ENCODE data around the gene MRPL52. TPM values are rescaled to one million over a fixed set of nuclear protein-coding genes. Genes with fewer than 3 reads are reported as not detected.

MRPL52 gene
- total RNA-seq, 1 donor: 82.5 TPM

GRCh38 chr14:22878271-22879246 is 48.9 kb downstream of the MRPL52 start:
- no peak overlapping the region for H3K4me3 ChIP-seq (ENCODE audit: low read depth, low read length)
- no peak for TF ChIP-seq CTCF (IDR thresholded peaks at IDR 0.05; ENCODE audit: insufficient read depth, low read depth, low read length)
- DNase-seq (ENCODE audit: low read depth): no peak

DNA sequence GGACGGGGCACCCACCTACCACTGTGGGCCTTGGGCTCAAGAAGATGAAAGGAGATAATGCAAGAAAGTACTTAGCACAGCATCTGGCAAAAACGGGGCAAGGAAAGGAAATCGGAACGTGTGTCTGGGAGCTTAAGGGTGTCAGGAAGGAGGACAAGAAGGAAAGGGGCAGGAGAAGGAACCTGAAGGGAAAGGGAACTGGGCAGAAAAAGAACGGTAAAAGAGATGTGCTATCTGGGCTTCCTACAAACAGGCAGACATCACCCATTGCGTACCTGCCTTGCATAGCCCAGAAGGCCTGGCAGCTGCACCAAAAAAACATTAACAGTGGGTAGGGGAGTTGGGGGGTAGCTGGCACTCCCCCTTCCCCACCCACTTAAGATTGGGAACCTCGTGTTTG is 52.4 kb downstream of the MRPL52 start:
- DNase-seq (ENCODE audit: low read depth): no peak
- TF ChIP-seq CTCF (IDR thresholded peaks at IDR 0.05; ENCODE audit: insufficient read depth, low read depth, low read length): no peak
- H3K4me3 ChIP-seq (ENCODE audit: low read depth, low read length): no peak overlapping the region

- peak; percentile 37 for DNase-seq (ENCODE audit: low read depth)
- no peak overlapping the region for H3K4me3 ChIP-seq (ENCODE audit: low read depth, low read length)
- no peak for TF ChIP-seq CTCF (IDR thresholded peaks at IDR 0.05; ENCODE audit: insufficient read depth, low read depth, low read length)
These were observed 53.0 kb downstream of the MRPL52 start for GRCh38 chr14:22882529-22883172.

DNA sequence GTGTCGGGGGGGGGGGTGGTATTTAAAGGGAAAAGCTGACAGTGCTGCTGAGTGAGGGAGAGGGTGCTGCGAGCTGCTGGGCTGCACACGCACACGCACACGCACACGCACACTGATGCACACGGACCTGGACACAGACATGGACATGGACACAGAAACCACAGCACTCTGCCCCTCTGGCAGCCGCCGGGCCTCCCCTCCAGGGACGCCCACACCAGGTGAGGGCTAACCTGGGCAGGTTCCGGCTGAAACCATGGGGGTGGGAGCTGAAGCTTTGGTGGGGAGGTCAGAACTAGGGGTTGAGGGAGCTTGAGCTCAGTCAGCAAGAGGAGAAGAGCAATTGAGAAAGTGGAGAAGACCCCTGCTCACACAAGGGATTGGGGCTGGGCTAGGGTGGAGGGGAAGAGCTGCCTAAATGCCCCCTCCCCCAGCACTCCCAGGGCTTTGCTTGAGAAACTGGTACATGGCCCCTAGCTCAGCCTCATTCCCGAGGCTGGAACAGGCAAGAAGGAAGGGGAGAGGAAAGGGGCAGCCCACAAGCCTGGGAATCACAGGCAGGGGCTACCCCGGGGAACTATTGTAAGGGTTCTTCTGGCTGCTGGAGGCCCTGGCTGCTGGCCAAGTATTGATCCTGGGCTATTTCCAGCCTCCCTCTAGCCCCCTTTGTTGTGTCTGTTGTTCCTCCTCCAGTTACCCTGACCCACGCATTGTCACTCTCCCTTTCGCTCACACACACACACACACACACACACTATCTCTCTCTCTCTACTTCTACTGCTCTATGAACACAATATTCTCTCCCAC is 53.7 kb downstream of the MRPL52 start, which contains the start of gene REM2:
REM2 (plus strand) TSS at position 50 of the 804 bp plus-strand sequence; CDS start at position 116, 66 bp downstream.
- TF ChIP-seq CTCF (IDR thresholded peaks at IDR 0.05; ENCODE audit: insufficient read depth, low read depth, low read length): no peak
- no peak for DNase-seq (ENCODE audit: low read depth)
- no peak within 1 kb of the TSS for H3K4me3 ChIP-seq (ENCODE audit: low read depth, low read length)

DNA sequence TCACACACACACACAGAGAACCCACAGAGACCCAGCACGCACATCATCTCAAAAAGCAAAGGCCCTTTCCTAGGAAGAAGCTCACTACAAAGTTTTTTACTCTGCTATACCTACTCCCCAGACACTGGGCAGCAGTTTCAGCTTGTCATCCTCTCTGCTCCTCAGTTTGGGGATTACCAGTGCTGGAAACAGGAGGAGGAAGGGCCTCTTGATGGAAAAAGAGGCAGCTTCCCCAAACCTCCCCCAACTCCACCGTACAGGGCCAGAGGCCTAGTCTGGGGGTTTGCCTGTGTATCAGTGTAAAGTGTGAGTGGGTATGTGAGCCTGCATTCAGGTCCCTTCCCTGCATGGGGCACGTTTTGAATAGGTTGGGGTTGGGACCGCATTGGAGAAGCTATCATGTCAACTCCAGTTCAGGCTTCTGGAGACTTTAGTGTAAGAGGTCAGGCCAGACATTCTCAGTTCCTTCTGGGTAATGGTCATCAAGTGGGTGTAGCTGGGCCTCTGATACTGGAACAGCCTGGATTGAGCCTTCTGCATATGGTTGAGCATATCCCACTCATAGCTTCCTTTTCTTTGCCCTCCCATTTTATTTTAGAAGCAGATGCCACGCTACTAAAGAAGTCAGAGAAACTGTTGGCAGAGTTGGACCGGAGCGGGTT is 54.5 kb downstream of the MRPL52 start:
- no peak for TF ChIP-seq CTCF (IDR thresholded peaks at IDR 0.05; ENCODE audit: insufficient read depth, low read depth, low read length)
- no peak overlapping the region for H3K4me3 ChIP-seq (ENCODE audit: low read depth, low read length)
- no peak for DNase-seq (ENCODE audit: low read depth)

Small RNAs within 50 kb of the gene (small RNA-seq; reads per million reads assigned to genes)
- gene RF00019: not detected

Other genes with a start within 250 kb of the MRPL52 start
- 318 and 369 TPM in 2 replicates for gene DAD1, start 240.7 kb upstream of the MRPL52 start, total RNA-seq
- gene ABHD4, start 231.6 kb upstream of the MRPL52 start, total RNA-seq: 13.4 and 32.2 TPM in 2 replicates
- not detected in 2 replicates for gene OR6J1, start 185.5 kb upstream of the MRPL52 start, total RNA-seq
- gene OXA1L, start 63.2 kb upstream of the MRPL52 start, total RNA-seq: 37.6 and 45.7 TPM in 2 replicates
- 3.9 and 5.5 TPM in 2 replicates for gene SLC7A7, start 14.5 kb upstream of the MRPL52 start, total RNA-seq
- gene MMP14, start 6.7 kb downstream of the MRPL52 start, total RNA-seq: 188 and 327 TPM in 2 replicates
- gene LRP10, start 41.9 kb downstream of the MRPL52 start, total RNA-seq: 104 and 108 TPM in 2 replicates
- under 0.01 and 0.43 TPM in 2 replicates for gene REM2, start 53.3 kb downstream of the MRPL52 start, total RNA-seq
- 60.9 and 68.6 TPM in 2 replicates for gene RBM23, start 89.3 kb downstream of the MRPL52 start, total RNA-seq
- 56.7 and 82.5 TPM in 2 replicates for gene PRMT5, start 99.5 kb downstream of the MRPL52 start, total RNA-seq
- 29.8 and 46.7 TPM in 2 replicates for gene HAUS4, start 127.2 kb downstream of the MRPL52 start, total RNA-seq
- 105 and 131 TPM in 2 replicates for gene AJUBA, start 152.7 kb downstream of the MRPL52 start, total RNA-seq
- 4.5 and 4.7 TPM in 2 replicates for gene C14orf93, start 180.3 kb downstream of the MRPL52 start, total RNA-seq
- 178 and 196 TPM in 2 replicates for gene PSMB5, start 205.0 kb downstream of the MRPL52 start, total RNA-seq
- not detected in 2 replicates for gene PSMB11, start 212.3 kb downstream of the MRPL52 start, total RNA-seq
- gene CDH24, start 227.6 kb downstream of the MRPL52 start, total RNA-seq: 6.4 and 10.8 TPM in 2 replicates